HG02973 (cell line): ENCODE measurements around the gene LAMA2.

Experiments used
- ATAC-seq: cut with Tn5 transposase; IDR thresholded peaks from one replicate; pipeline ENCODE4 v1.9.1; 2021; ENCODE audit warnings: moderate library complexity; ENCODE audit not compliant: unreplicated experiment

LAMA2 gene

DNA sequence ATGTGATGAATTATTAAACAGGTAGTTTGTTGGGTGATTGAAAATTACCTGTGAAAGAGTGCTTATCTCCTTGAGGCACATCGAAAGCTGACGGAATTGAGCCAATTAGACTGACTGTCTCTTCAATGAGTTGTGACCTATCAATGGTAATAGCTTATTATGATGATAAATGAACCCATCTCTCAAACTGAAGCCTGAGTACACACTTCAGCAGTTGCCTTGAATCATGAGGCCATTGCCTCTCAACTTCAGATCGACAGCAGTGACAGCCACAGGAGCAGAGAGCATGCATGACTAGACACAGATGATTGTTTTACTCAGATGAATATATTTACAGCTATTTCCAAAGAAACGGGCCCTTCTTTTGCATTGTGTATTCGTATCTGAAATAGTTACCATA is 323.9 kb downstream of the LAMA2 start:
- no peak for ATAC-seq

GRCh38 chr6:129207832-129208231 is 324.9 kb downstream of the LAMA2 start:
- ATAC-seq: no peak

GRCh38 chr6:129208415-129209034 is 325.6 kb downstream of the LAMA2 start:
- no peak for ATAC-seq

DNA sequence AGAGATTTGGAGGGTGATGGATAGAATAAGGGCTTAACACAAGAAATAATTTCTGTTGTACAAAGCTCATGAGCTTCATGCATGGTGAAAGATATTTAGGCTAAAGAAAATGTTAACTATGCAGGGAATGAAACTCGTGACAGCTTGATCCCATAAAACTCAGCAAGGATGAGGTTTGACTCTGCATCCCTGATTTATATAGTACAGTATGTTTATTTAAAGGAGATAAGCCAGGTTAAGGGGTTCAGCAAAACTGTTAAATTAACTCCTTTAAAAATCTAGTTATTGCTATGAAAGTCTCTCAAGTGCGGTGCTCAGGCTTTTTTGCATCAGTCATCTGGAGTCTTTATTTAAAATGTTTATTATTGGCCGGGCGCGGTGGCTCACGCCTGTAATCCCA is 326.4 kb downstream of the LAMA2 start:
- ATAC-seq: no peak

GRCh38 chr6:129210684-129211083 is 327.7 kb downstream of the LAMA2 start:
- no peak for ATAC-seq

DNA sequence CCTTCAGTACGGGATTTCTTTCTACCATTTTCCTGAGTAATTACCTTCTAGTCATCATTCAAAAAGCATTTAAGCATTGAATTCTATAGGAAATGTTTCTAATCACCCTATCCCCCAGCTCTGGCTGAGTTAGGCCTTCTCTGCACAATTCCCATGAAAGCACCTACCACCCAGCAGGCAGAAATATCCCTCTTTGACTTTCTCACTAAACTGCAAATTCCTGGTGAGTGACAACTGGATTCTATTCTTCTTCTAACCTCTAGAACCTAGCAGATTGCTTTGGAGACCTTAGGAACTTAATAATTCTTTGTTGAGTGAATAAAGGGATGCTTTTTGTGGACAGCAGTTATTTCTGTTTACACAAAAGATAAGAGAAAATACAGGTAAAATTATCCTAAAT is 328.7 kb downstream of the LAMA2 start:
- ATAC-seq: no peak

DNA sequence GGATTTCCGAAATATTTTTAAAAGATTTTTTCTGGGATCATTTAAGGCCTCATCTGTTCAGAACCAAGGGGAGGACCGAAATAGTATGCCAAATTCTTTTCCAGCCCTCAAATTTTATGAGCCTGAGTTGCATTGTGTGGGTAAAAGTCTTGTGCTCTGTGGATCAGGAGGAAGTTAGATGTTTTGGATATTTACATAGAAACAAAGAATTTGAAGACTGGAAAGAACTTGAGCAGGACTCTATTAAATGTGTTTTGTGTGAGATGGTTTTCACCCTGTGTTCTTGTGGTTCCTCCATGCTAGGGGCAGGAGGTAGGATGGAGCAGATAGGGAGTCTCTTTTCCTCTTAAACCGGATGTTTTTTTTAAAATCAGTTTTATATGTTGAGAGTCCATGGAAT is 329.1 kb downstream of the LAMA2 start:
- ATAC-seq: no peak

GRCh38 chr6:129215246-129215645 is 332.3 kb downstream of the LAMA2 start:
- no peak for ATAC-seq

DNA sequence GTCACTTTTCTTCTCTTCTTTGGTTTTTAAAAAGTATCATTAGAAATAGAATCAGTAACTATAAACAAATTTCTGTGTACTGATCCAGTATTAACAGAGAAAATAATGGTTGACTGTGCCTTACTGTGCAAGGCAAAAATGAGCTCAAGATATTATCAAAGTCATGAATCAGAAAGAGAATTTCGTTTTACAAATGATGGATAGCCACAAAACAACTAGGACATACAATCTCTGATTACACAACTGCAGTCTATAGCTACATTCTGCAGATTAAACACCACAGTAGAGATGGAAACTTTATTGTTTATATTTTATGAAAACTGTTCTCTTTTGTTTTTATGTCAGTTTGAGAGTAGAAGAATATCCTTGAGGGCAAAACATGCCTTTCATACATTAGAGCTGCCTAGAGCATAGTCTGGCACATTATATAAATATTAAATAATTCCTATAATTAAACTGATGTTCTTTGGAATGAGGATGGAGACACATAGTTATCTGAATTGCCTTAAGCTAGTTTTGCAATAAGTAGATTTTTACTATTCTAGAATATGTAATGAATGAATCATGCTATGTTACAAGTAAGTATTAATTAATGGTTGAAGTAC is 333.1 kb downstream of the LAMA2 start:
- no peak for ATAC-seq

DNA sequence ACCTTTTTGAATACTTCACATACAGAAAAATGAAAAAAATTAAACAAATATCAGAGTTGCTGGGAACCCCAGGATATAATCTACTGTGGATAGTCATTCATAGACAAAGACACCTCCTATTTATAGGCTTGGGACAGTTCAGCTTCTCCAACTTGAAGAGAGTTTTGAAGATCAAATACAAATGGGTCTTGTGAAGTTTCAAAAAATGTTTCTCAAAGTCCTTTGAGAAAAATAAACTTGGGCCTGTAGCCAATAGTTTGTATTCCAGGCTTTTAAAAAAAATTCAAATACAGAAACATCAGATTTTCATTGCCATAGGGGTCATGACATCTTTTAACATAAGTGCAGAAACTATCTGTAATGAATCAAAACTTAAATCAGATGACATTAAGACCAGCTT is 334.8 kb downstream of the LAMA2 start:
- no peak for ATAC-seq

- ATAC-seq: no peak
Observed at GRCh38 chr6:129233458-129234134, 350.7 kb downstream of the LAMA2 start.

DNA sequence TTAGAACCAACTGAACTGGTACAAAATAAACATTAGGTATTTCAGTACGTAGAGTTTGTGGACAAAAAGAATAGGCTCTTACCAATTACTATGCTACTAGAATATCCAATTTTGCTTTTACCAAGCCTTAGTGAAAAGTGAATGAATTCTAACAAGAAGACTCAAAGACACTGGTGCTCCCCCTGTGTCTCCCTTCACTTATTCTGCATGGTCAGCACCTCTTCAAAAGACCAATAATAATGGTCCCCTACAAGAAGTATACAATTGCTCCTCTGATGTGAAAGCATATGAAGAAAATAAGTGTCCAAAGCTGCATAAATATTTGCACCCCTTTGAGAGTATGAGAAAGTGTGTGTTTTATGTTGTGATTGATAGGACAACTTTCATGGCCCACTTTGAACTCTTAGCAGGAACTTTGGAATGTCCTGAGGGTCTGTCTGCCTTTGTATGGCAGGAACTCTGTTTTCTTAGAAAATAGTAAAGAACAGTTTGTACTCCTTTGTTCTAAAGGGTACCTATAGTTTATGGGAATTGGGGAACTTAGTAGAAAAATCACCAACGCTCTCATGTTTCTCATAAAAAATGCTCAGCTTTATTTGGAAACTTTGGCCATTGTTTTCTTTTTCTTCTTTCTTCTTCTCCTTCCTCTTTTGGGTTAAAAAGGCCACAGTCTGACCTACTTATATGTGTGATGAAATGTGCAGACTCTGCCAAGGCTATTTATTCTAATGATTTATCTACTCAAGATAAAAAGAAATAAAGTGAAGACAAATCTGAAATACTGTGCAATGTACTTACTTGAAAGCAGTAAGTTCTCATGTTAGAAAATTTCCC is 352.4 kb downstream of the LAMA2 start:
- ATAC-seq: no peak

GRCh38 chr6:129236001-129236517 is 353.1 kb downstream of the LAMA2 start:
- peak; percentile 59 for ATAC-seq

- no peak for ATAC-seq
Observed at GRCh38 chr6:129238991-129239390, 356.1 kb downstream of the LAMA2 start.

GRCh38 chr6:129239825-129240491 is 357.0 kb downstream of the LAMA2 start:
- ATAC-seq: no peak

DNA sequence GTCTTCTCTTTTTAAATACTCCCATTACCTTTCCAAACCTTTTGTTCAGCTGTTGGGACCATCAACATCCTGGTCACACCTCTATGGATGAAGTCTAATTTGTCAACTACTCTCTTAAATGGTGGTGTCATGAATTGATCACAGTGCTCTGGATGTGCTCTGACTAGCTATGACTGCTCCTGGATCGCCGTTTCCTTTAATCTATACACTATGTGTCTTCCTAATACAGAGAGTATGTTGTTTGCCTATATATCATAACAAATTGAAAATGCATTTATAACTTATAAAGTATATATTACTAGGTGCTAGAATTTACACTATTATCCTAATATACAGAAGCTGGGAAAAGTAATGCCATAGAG is 357.5 kb downstream of the LAMA2 start:
- no peak for ATAC-seq

DNA sequence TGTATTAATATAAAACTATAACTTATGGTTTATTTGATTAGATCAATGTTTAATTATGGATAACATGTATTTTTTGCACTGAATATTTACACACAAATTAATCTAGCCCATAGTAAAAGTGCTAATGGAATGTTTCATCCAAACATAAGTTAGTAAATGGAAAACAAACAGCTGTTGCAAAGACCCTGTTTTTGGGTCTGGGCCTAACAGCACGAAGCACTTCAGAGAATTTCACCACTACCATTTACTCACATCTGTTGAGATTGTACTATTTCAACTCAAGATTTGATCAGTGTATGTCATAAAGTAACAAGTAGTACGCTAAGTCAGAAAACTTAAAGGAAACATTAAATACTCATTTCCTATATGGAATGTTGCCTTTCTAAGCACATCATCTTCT is 359.6 kb downstream of the LAMA2 start:
- ATAC-seq: no peak

- ATAC-seq: no peak
Observed at GRCh38 chr6:129243377-129243776, 360.4 kb downstream of the LAMA2 start.

- ATAC-seq: no peak
Observed at GRCh38 chr6:129248946-129249345, 366.0 kb downstream of the LAMA2 start.

DNA sequence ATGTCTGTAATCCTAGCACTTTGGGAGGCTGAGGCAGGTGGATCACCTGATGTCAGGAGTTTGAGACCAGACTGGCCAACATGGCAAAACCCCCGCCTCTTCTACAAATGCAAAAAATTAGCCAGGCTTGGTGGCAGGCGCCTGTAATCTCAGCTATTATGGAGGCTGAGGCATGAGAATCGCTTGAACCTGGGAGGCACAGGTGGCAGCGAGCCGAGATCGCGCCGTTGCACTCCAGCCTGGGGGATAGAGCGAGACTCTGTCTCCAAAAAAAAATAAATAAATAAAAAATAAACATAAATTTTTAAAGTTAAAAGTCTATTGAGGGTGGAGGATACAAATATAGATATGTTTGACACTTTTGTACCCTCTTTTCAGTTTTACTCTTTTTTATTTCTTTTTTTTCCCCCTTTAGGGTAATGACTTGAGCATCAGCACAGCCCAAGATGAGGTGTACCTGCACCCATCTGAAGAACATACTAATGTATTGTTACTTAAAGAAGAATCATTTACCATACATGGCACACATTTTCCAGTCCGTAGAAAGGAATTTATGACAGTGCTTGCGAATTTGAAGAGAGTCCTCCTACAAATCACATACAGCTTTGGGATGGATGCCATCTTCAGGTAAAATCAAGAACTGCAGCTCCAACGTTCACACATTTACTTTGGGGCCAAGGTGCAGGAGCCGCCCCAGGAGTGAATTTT is 368.9 kb downstream of the LAMA2 start:
- ATAC-seq: peak; percentile 92
